ENCODE measurements around the gene EBF4. TPM values are rescaled to one million over a fixed set of nuclear protein-coding genes. Genes with fewer than 3 reads are reported as not detected.

EBF4 gene
- total and polyA plus RNA-seq, 2 of the 8 experiments (the other 6 are each of a cell fraction or from before 2014, with no cell fraction given) = 1.2 to 2.9 TPM

GRCh38 chr20:2713285-2713684 is 20.7 kb downstream of the EBF4 start (continued):
- TF ChIP-seq CBX5 (IDR thresholded peaks at IDR 0.05; ENCODE audit: low read depth, low read length) (no peak), EP300 (IDR thresholded peaks at IDR 0.05; ENCODE audit: borderline replicate concordance in 1 of 2, low read depth in 2 of 2, low read length in 2 of 2) (no peak)

Measured in H1 (cell line).